ENCODE measurements around the gene CTNND2. TPM values are rescaled to one million over a fixed set of nuclear protein-coding genes. Genes with fewer than 3 reads are reported as not detected.

Gene CTNND2
- total and polyA plus RNA-seq, 5 experiments from 2014 or later = not detected

DNA sequence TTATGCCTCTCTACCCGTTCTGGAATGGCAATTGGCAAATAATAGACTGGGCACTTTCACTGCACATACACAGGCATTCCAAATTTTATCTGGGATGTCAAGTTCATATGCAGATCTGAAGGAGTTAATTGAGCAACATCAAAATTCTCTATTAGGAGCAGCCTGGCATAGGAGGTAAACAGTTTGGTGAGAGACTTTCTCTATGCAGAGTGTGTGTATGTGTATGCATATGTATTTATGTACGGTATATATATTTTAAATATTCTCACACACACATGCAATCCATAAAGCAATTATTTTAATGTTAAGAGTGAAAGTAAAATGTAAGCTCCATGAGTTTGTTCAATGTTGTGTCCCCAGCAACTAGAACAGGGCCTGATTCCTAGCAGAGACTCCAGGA is 517.8 kb downstream of the CTNND2 start:
- Mint-ChIP-seq H3K27me3 (peaks cover 36 to 69% (median 39%) of the 10 kb centered on the region in 5 donors), H3K4me3 (peak overlapping the region in 1 of 10 donors; percentile 1), H3K27ac (no peak overlapping the region), H3K36me3 (peaks cover 0 to 2% (median 0%) of the 10 kb centered on the region in 3 donors), H3K9me3 (peaks cover 0 to 18% (median 0%) of the 10 kb centered on the region in 9 donors), H3K4me1 (peaks cover 5 to 14% (median 9%) of the 10 kb centered on the region in 4 donors)
- POLR2A ChIA-PET = no interaction called here
- ATAC-seq = no peak
- no peak for DNase-seq

- H3K9me3 Mint-ChIP-seq = peaks cover 0 to 18% (median 0%) of the 10 kb centered on the region in 9 donors
- DNase-seq (no peak), ATAC-seq (no peak)
- POLR2A ChIA-PET = no interaction called here
- H3K27me3 Mint-ChIP-seq = peaks cover 39 to 74% (median 41%) of the 10 kb centered on the region in 5 donors
- no peak overlapping the region for H3K27ac Mint-ChIP-seq
- peaks cover 5 to 14% (median 9%) of the 10 kb centered on the region in 4 donors for H3K4me1 Mint-ChIP-seq
- H3K36me3 Mint-ChIP-seq = peaks cover 0 to 2% (median 0%) of the 10 kb centered on the region in 3 donors
- H3K4me3 Mint-ChIP-seq = peak overlapping the region in 2 of 10 donors; percentile 11 to 15
Observed at GRCh38 chr5:11385901-11386293, 518.3 kb downstream of the CTNND2 start.

GRCh38 chr5:11385251-11385900 is 518.9 kb downstream of the CTNND2 start:
- peaks cover 0 to 18% (median 0%) of the 10 kb centered on the region in 9 donors for H3K9me3 Mint-ChIP-seq
- peaks cover 40 to 75% (median 41%) of the 10 kb centered on the region in 5 donors for H3K27me3 Mint-ChIP-seq
- DNase-seq = no peak

DNA sequence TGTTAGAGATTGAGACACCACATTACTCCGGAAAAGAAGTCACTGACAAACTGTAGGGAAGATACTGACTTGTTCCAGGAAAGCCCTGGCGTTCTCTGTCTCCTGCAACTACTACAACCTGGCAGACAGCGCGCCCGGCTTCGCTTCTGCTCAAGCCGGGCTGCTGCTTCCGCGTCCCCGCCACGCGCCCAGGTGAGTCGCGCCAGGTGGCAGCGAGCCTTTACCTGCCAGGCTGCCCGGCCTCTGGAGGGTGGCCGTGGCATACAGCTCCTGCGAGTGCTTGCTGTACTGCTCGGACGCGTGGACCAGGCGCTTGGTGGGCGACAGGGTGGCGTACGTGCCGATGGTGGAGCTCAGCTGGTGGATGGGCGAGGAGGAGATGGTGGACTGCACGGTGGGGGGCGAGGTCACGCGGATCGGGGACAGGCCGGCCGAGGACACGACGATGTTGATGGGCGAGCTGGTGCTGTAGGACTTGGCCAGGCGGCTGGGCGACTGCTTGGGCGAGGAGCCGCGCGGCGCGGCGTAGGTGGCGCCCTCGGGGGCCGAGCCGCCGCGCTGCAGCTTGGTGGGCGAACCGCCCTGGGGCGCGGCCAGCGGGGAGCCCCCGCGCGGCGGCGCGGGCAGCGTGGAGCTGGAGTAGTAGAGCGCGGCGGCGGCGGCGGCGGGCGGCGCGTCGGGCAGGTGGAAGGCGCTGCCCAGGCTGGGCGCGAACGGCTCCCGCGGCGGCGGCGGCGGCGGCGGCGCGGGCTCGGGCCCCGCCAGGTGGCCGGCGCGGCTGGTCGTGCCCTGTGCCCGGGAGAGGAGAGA is 519.6 kb downstream of the CTNND2 start:
- H3K4me1 Mint-ChIP-seq = peaks cover 5 to 14% (median 9%) of the 10 kb centered on the region in 4 donors
- peaks cover 0 to 2% (median 0%) of the 10 kb centered on the region in 3 donors for H3K36me3 Mint-ChIP-seq
- H3K4me3 Mint-ChIP-seq = peak overlapping the region in 7 of 10 donors; percentile 7 to 62 (median 41)
- ATAC-seq = no peak
- peak overlapping the region in 1 of 10 donors; percentile 57 for H3K27ac Mint-ChIP-seq
- POLR2A ChIA-PET = no interaction called here
- peaks cover 0 to 21% (median 0%) of the 10 kb centered on the region in 9 donors for H3K9me3 Mint-ChIP-seq
- peaks cover 35 to 75% (median 41%) of the 10 kb centered on the region in 5 donors for H3K27me3 Mint-ChIP-seq
- DNase-seq = no peak

More at GRCh38 chr5:11385251-11385900, 518.9 kb downstream of the CTNND2 start:
- peak overlapping the region in 4 of 10 donors; percentile 11 to 48 (median 22) for H3K4me3 Mint-ChIP-seq
- H3K4me1 Mint-ChIP-seq = peaks cover 5 to 14% (median 9%) of the 10 kb centered on the region in 4 donors
- POLR2A ChIA-PET = no interaction called here
- ATAC-seq = no peak
- peaks cover 0 to 2% (median 0%) of the 10 kb centered on the region in 3 donors for H3K36me3 Mint-ChIP-seq
- H3K27ac Mint-ChIP-seq = no peak overlapping the region

- peaks cover 0 to 2% (median 0%) of the 10 kb centered on the region in 3 donors for H3K36me3 Mint-ChIP-seq
- peaks cover 0 to 21% (median 0%) of the 10 kb centered on the region in 9 donors for H3K9me3 Mint-ChIP-seq
- H3K4me3 Mint-ChIP-seq = peak overlapping the region in 1 of 10 donors; percentile 49
- peaks cover 32 to 68% (median 40%) of the 10 kb centered on the region in 5 donors for H3K27me3 Mint-ChIP-seq
- DNase-seq (no peak), ATAC-seq (no peak)
- POLR2A ChIA-PET = no interaction called here
- peaks cover 5 to 14% (median 9%) of the 10 kb centered on the region in 4 donors for H3K4me1 Mint-ChIP-seq
- H3K27ac Mint-ChIP-seq = no peak overlapping the region
Observed at GRCh38 chr5:11383506-11384095, 520.6 kb downstream of the CTNND2 start.

- Mint-ChIP-seq H3K9me3 (peaks cover 0 to 7% (median 0%) of the 10 kb centered on the region in 9 donors), H3K36me3 (no peaks in the 10 kb centered on the region), H3K27me3 (peaks cover 15 to 52% (median 18%) of the 10 kb centered on the region in 5 donors), H3K4me3 (no peak overlapping the region), H3K27ac (no peak overlapping the region), H3K4me1 (no peaks in the 10 kb centered on the region)
- DNase-seq = no peak
- ATAC-seq = no peak
- POLR2A ChIA-PET = no interaction called here
Observed at GRCh38 chr5:11378461-11378860, 525.8 kb downstream of the CTNND2 start.

DNA sequence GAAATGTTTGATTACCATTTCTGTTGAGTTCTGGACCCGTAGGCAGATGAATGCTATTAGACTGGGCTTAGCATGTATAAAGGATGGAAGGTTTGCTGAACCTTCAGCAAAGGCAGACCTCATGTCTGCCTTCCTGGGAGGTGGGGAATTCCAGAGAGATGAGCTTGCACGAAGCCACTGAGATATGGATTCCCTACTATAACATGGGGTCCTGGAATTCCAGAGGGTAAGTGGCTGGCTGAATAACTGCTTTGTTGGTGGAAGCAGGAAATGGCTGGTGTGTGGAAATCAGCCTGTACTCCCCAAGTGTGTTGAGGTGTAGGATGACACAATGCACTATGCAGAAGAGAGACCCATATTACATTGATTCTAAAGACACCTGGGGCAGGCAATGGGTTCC is 526.4 kb downstream of the CTNND2 start:
- H3K36me3 Mint-ChIP-seq = no peaks in the 10 kb centered on the region
- ATAC-seq (no peak), DNase-seq (no peak)
- POLR2A ChIA-PET = no interaction called here
- H3K4me3 Mint-ChIP-seq = no peak overlapping the region
- no peaks in the 10 kb centered on the region for H3K4me1 Mint-ChIP-seq
- H3K27me3 Mint-ChIP-seq = peaks cover 11 to 52% (median 13%) of the 10 kb centered on the region in 5 donors
- H3K27ac Mint-ChIP-seq = no peak overlapping the region
- H3K9me3 Mint-ChIP-seq = peaks cover 0 to 7% (median 0%) of the 10 kb centered on the region in 9 donors

DNA sequence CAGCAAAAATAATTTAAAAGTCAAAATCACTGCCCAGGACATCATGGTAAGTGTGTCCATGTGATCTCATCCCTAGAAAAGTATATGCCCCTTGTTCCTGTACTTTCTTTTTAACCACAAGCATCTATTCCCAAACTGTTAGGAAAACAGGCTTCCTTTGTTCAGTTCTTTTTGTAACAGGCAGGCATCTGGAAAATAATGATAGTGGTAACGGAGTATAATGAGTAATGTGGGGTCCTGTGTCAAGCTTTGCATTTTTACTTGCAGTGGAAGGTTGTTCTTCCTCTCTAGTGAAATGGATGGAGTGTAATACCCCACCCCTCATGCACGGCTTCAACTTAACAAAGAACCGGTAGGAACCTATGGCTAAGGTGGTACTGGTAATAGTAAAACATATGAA is 532.1 kb downstream of the CTNND2 start:
- Mint-ChIP-seq H3K9me3 (peaks cover 0 to 2% (median 0%) of the 10 kb centered on the region in 9 donors), H3K27me3 (peaks cover 0 to 12% (median 2%) of the 10 kb centered on the region in 5 donors), H3K27ac (no peak overlapping the region), H3K4me1 (no peaks in the 10 kb centered on the region), H3K4me3 (no peak overlapping the region), H3K36me3 (no peaks in the 10 kb centered on the region)
- no peak for DNase-seq
- POLR2A ChIA-PET = no interaction called here
- no peak for ATAC-seq

DNA sequence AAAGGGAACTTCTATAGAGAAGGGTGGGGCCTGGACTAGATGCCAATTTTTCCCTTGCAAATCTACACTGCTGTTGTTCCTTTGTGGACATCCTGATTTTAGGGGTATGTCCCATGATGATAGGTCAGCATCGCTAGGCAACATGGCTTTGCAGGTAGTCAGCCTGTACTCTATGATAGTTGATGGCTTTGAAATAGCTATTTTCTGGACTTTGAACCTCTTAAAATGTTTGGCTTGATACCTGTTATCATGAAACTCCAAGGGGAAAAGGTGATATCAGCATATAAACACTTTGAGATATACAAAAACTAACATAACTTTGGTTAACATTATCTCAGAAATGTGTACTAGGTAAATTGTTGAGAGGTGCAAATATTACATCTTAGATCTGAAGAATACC is 533.2 kb downstream of the CTNND2 start:
- ATAC-seq (no peak), DNase-seq (no peak)
- Mint-ChIP-seq H3K4me3 (no peak overlapping the region), H3K27ac (no peak overlapping the region), H3K4me1 (no peaks in the 10 kb centered on the region), H3K9me3 (no peaks in the 10 kb centered on the region), H3K36me3 (no peaks in the 10 kb centered on the region), H3K27me3 (peaks cover 0 to 11% (median 2%) of the 10 kb centered on the region in 5 donors)
- POLR2A ChIA-PET = no interaction called here

DNA sequence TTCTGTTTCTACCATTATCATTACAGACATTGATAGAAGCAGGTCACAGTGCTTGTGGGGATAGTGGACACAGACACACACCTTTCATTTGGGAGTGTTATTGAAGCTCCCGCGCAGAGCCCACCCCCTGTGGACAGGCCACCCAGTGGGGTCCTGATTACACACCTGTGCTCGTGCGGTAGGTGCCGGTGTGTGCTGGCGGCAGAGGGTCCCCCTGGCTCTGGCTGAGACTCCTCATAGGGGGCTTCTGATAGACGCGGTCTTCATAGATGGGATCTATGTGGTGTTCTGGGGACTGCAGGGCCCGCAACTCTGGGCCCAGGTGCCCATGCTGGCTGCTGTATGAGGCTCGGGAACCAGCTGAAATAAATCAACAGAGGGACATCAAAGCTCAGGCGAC is 539.7 kb downstream of the CTNND2 start:
- DNase-seq (no peak), ATAC-seq (no peak)
- POLR2A ChIA-PET = no interaction called here
- Mint-ChIP-seq H3K27ac (no peak overlapping the region), H3K9me3 (peaks cover 0 to 9% (median 0%) of the 10 kb centered on the region in 9 donors), H3K4me3 (no peak overlapping the region), H3K36me3 (no peaks in the 10 kb centered on the region), H3K4me1 (no peaks in the 10 kb centered on the region), H3K27me3 (peaks cover 0 to 18% (median 1%) of the 10 kb centered on the region in 5 donors)

DNA sequence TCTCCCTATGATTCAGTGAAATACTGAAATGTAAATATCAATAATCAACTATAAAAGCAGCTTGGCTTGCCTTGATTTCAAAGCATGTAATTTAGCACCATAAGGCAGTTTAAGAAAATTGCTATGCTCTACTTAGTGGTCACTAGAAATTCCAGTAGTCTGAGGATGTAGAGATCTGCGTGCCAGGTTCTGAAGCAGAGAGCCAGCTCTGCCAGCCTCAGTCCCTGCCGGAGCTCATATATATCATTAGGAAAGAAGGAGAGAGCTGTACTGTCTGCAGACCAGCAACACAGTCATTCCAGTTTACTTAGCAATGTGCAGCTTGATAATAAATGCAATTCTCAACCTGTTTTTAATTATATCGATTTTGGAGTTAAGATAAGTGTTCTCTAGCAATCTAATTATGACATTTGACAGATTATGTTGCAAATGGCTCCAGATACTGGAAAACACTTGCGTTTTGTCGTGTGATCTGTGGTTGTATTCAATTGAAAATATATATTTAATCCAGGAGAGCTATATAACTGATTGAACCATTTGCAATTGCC is 540.5 kb downstream of the CTNND2 start:
- ATAC-seq (no peak), DNase-seq (no peak)
- POLR2A ChIA-PET = no interaction called here
- H3K27me3 Mint-ChIP-seq = peaks cover 0 to 17% (median 0%) of the 10 kb centered on the region in 5 donors
- H3K36me3 Mint-ChIP-seq = no peaks in the 10 kb centered on the region
- peaks cover 0 to 10% (median 0%) of the 10 kb centered on the region in 9 donors for H3K9me3 Mint-ChIP-seq
- H3K27ac Mint-ChIP-seq = no peak overlapping the region
- no peaks in the 10 kb centered on the region for H3K4me1 Mint-ChIP-seq
- H3K4me3 Mint-ChIP-seq = no peak overlapping the region

- no peaks in the 10 kb centered on the region for H3K4me1 Mint-ChIP-seq
- no peak overlapping the region for H3K27ac Mint-ChIP-seq
- ATAC-seq = no peak
- no peak for DNase-seq
- H3K27me3 Mint-ChIP-seq = peaks cover 0 to 17% (median 0%) of the 10 kb centered on the region in 5 donors
- peaks cover 0 to 18% (median 0%) of the 10 kb centered on the region in 9 donors for H3K9me3 Mint-ChIP-seq
- no peak overlapping the region for H3K4me3 Mint-ChIP-seq
- POLR2A ChIA-PET = no interaction called here
- H3K36me3 Mint-ChIP-seq = no peaks in the 10 kb centered on the region
Observed at GRCh38 chr5:11361768-11362167, 542.5 kb downstream of the CTNND2 start.
